Type B pancreatic cell (in vitro differentiated cells): ENCODE measurements around the gene SRRD. TPM values are rescaled to one million over a fixed set of nuclear protein-coding genes. Genes with fewer than 3 reads are reported as not detected.

Experiments
- DNase-seq: peaks from one replicate; pipeline ENCODE4 v3.0.0; 2021; ENCODE audit warnings: mixed read lengths; ENCODE audit not compliant: unreplicated experiment; ENCODE audit errors: extremely low spot score
- H3K27ac Mint-ChIP-seq: 2 replicates; pipeline ENCODE4 v1.8.0; 2021; ENCODE audit warnings: mild to moderate bottlenecking, mixed read lengths
- H3K27me3 Mint-ChIP-seq: 2 replicates; pipeline ENCODE4 v1.8.0; 2021; ENCODE audit warnings: mixed read lengths
- H3K36me3 Mint-ChIP-seq: 2 replicates; pipeline ENCODE4 v1.8.0; 2021; ENCODE audit warnings: mixed read lengths
- H3K4me1 Mint-ChIP-seq: one replicate; pipeline ENCODE4 v1.8.0; 2021; ENCODE audit warnings: mixed read lengths; ENCODE audit not compliant: unreplicated experiment
- H3K4me3 Mint-ChIP-seq: 2 replicates; pipeline ENCODE4 v1.8.0; 2021; ENCODE audit warnings: mild to moderate bottlenecking, mixed read lengths
- H3K9me3 Mint-ChIP-seq: 2 replicates; pipeline ENCODE4 v1.8.0; 2021; ENCODE audit warnings: mixed read lengths
- total RNA-seq: library from RNA; stranded (reverse); gene quantifications from 2 replicates; pipeline ENCODE4 v1.2.1, GENCODE V29; 2021; ENCODE audit warnings: low replicate concordance
- TF ChIP-seq, protein P1 (sequence below): fragments of 200-600 bp; sonication (generic); conservative IDR thresholded peaks from 2 replicates; pipeline ENCODE4 v1.5.0; 2021; ENCODE audit warnings: antibody characterized with exemption, mild to moderate bottlenecking

Gene SRRD
- total RNA-seq, 1 donor from 2014 or later: 27.7 TPM

DNA sequence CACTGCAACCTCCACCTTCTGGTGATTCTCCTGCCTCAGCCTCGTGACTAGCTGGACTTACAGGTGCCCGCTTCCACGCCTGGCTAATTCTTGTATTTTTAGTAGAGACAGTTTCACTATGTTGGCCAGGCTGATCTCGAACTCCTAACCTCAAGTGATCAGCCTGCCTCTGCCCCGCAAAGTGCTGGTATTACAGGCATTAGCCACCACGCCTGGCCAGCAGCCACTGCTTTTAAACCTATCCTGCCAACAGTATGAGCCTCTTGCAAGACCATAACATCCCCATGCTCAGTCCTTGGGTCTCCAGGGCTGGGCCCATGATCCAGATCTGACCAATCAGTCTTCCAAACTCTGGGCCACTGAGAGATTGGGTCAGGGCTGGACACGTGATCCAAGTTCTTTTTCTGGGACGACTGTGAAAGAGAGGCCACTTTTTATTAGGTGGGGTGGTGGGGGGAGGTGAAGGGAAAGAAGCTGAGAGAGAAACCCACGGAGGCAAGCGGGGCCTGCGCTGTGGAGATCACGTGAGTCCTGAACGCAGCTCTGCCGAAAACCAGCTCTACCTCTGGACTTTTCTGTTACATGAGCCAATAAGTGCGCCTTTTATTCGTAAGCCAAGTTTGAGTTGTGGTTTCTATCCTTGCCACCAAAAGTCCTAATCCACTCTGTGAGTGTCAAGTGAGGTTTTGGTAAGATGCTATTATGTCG lies 36.7 kb upstream of the SRRD start:
- Mint-ChIP-seq H3K36me3 (peaks cover 3% of the 10 kb centered on the region), H3K27me3 (no peaks in the 10 kb centered on the region), H3K4me1 (no peaks in the 10 kb centered on the region), H3K4me3 (no peak overlapping the region), H3K27ac (no peak overlapping the region), H3K9me3 (no peaks in the 10 kb centered on the region)
- DNase-seq: no peak
- TF ChIP-seq, protein P1, sequence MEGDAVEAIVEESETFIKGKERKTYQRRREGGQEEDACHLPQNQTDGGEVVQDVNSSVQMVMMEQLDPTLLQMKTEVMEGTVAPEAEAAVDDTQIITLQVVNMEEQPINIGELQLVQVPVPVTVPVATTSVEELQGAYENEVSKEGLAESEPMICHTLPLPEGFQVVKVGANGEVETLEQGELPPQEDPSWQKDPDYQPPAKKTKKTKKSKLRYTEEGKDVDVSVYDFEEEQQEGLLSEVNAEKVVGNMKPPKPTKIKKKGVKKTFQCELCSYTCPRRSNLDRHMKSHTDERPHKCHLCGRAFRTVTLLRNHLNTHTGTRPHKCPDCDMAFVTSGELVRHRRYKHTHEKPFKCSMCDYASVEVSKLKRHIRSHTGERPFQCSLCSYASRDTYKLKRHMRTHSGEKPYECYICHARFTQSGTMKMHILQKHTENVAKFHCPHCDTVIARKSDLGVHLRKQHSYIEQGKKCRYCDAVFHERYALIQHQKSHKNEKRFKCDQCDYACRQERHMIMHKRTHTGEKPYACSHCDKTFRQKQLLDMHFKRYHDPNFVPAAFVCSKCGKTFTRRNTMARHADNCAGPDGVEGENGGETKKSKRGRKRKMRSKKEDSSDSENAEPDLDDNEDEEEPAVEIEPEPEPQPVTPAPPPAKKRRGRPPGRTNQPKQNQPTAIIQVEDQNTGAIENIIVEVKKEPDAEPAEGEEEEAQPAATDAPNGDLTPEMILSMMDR: no peak

DNA sequence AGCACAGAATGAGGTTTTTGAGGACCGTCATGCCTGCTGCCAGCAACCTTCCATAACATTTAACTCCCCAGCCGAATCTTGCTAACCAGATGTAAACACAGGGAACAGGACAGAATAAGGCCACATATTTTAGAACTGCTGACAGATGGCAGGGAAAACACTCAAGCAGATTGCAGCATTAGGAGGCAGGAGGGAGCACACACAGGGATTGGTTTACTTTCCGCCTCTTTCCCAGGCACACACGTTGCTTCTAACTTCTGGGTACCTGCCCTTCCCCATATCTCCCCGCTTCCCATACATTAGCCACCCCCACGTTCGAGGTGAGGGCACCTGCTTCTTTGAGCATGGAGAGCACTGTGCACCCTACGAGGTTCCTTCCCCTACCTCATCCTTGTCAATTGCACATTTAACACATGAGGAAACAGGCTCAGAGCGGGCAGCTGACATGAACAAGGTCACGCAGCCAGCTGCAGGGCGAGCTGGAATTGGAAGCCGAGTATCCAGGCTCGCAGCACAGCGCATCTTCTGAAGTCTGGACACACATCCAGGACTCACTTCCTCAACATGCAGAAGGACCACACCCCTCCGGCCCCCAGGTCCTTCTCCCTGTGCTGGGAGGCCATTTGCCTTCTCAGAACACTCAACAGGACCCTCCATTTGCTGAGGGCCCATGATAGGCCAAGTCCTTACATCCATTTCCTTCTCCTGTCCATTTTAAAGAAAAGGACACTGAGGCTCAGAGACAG lies 35.9 kb upstream of the SRRD start:
- DNase-seq: no peak
- no peaks in the 10 kb centered on the region for H3K9me3 Mint-ChIP-seq
- peaks cover 3% of the 10 kb centered on the region for H3K36me3 Mint-ChIP-seq
- TF ChIP-seq, protein P1: no peak
- no peaks in the 10 kb centered on the region for H3K27me3 Mint-ChIP-seq
- H3K4me3 Mint-ChIP-seq: no peak overlapping the region
- no peaks in the 10 kb centered on the region for H3K4me1 Mint-ChIP-seq
- no peak overlapping the region for H3K27ac Mint-ChIP-seq

DNA sequence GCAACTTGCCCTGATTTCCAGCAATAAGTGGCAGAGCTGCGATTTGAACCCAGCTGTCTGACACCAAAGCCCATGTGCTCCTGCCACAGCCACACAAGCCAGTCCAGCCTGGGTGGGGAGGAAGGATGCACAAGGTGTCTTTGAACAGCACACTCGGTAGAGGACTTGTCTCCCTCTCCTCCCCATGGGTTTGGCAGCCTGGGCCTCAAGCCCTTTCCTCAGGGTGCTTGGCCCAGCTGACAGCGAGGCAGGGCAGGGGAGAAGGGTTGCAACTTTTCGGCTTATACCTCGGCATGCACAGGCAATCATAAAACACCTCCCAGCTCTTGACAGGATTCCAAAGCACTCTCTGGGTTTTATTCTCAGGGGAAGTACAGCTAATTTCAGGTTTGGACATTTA lies 35.3 kb upstream of the SRRD start:
- H3K27me3 Mint-ChIP-seq: no peaks in the 10 kb centered on the region
- no peak for DNase-seq
- no peak overlapping the region for H3K4me3 Mint-ChIP-seq
- no peaks in the 10 kb centered on the region for H3K9me3 Mint-ChIP-seq
- peaks cover 3% of the 10 kb centered on the region for H3K36me3 Mint-ChIP-seq
- TF ChIP-seq, protein P1: no peak
- H3K27ac Mint-ChIP-seq: no peak overlapping the region
- H3K4me1 Mint-ChIP-seq: no peaks in the 10 kb centered on the region

DNA sequence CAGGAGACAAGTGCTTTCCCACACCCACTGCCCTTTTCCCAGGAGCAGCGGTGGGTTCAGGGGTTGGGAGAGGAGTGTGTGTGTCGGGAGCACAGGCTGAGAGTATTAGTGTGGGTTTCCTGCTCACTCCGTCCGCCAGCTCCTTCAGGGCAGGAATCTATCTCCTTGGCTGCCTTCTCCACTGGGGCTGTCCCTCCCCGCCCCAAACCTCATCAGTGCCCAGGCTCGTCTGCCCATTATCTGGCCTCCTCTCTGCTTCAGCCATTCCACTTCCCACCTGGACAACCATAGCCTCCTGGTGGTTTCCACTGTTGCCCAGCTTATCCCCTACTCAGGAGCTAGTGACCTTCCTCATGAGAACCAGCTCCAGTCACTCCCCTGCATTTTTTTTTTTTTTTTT lies 34.7 kb upstream of the SRRD start:
- Mint-ChIP-seq H3K4me3 (no peak overlapping the region), H3K9me3 (no peaks in the 10 kb centered on the region), H3K27me3 (no peaks in the 10 kb centered on the region), H3K4me1 (no peaks in the 10 kb centered on the region), H3K36me3 (peaks cover 3% of the 10 kb centered on the region), H3K27ac (no peak overlapping the region)
- TF ChIP-seq, protein P1: no peak
- no peak for DNase-seq

DNA sequence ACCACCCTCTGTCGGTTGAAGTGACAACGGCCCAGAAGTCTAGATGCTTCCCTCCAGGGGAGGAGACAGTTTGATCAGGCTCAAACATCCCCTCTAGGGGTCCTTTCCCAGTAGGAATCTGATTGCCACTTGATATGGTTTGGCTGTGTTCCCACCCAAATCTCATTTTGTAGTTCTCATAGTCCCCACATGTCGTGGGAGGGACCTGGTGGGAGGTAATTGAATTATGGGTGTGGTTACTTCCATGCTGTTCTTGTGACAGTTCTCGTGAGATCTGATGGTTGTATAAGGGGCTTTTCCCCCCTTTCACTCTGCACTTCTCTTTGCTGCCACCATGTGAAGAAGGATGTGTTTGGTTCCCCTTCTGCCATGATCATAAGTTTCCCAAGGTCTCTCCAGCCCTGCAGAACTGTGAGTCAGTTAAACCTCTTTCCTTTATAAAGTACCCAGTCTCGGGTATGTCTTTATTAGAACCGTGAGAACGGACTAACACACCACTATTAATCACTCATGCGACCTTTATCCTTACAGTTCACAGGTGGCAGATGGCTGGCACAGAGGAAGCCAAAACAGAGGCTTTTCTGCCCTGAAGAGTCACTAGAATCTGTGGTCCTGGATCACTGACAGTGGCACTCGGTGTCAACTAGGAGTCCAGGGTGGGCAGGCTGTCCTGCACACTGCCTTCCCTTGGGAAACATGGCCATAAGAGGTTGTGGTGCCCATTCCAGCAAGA lies 33.1 kb upstream of the SRRD start:
- no peak for DNase-seq
- H3K27ac Mint-ChIP-seq: no peak overlapping the region
- no peaks in the 10 kb centered on the region for H3K4me1 Mint-ChIP-seq
- H3K36me3 Mint-ChIP-seq: peaks cover 3% of the 10 kb centered on the region
- no peak overlapping the region for H3K4me3 Mint-ChIP-seq
- H3K27me3 Mint-ChIP-seq: no peaks in the 10 kb centered on the region
- TF ChIP-seq, protein P1: no peak
- H3K9me3 Mint-ChIP-seq: no peaks in the 10 kb centered on the region
